GM19099 (cell line): ENCODE measurements around the gene FES.

ENCODE experiments used
- POLR2A ChIP-seq: IDR thresholded peaks from 3 replicates; pipeline ENCODE4 v1.6.1; 2011; ENCODE audit warnings: low read depth; ENCODE audit not compliant: insufficient read length; ENCODE audit errors: extremely low read depth

Gene FES

GRCh38 chr15:90881181-90881977, 2.9 kb upstream of the FES start:
- TF ChIP-seq POLR2A = no peak

GRCh38 chr15:90881978-90882721, 2.2 kb upstream of the FES start:
- no peak for TF ChIP-seq POLR2A

- no peak for TF ChIP-seq POLR2A
Measured at GRCh38 chr15:90882781-90883525, 1.4 kb upstream of the FES start.

GRCh38 chr15:90883526-90883975, 753 bp upstream of the FES start:
- TF ChIP-seq POLR2A = no peak

GRCh38 chr15:90884719-90885431, 571 bp downstream of the FES start:
- no peak for TF ChIP-seq POLR2A

GRCh38 chr15:90885432-90886290, 1.4 kb downstream of the FES start:
- no peak for TF ChIP-seq POLR2A

- no peak for TF ChIP-seq POLR2A
Measured at GRCh38 chr15:90886291-90886614, 1.9 kb downstream of the FES start.

- TF ChIP-seq POLR2A = no peak
Measured at GRCh38 chr15:90887037-90887481, 2.8 kb downstream of the FES start.

GRCh38 chr15:90889313-90889730, 5.0 kb downstream of the FES start:
- no peak for TF ChIP-seq POLR2A

GRCh38 chr15:90889736-90890456, 5.6 kb downstream of the FES start:
- no peak for TF ChIP-seq POLR2A

GRCh38 chr15:90890839-90891238, 6.5 kb downstream of the FES start:
- TF ChIP-seq POLR2A = no peak

GRCh38 chr15:90891346-90891949, 7.1 kb downstream of the FES start:
- no peak for TF ChIP-seq POLR2A

GRCh38 chr15:90892023-90892422, 7.7 kb downstream of the FES start:
- no peak for TF ChIP-seq POLR2A

GRCh38 chr15:90892498-90893174, 8.3 kb downstream of the FES start:
- no peak for TF ChIP-seq POLR2A
